Measurements from ENCODE around the gene CARMIL1.
"Not testable (repeated sequence)": the region's sequence is repeated elsewhere in the genome, so short reads cannot be mapped to it uniquely, and the experiment has no call there.

CARMIL1 gene

GRCh38 chr6:25579391-25579883, 300.3 kb downstream of the CARMIL1 start:
- DNase-seq (ENCODE audit: low read depth), result no peak

DNA sequence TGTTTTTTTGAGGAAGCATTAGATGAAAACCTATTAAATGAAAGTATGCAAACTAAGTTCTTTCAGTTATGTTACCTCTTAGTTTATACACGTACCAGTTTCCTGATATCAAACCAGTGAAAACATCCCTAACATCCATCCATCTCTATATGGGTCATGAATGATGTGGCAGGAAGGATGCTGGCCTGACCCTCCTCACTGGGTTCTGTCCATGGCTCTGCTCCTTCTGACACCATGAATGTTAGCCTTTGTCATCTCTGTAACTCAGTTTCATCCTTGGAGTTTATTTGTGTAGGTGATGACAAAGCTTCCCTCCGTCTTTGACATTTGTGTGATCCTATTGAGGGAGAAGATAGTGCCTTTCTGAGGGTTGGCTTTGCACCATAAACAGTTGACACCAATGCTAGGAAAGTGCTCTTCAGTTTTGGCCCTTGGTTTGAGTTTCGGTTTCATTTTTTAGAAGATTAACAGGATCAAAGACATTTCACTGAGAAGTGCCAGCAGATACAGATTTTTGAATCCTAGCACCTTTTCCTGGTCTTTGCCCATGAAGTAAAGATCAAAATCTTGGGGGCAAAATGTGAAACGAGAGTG, 300.8 kb downstream of the CARMIL1 start:
- DNase-seq (ENCODE audit: low read depth), result no peak

- no peak for DNase-seq (ENCODE audit: low read depth)
Measured at GRCh38 chr6:25582101-25582500, 302.9 kb downstream of the CARMIL1 start.

DNA sequence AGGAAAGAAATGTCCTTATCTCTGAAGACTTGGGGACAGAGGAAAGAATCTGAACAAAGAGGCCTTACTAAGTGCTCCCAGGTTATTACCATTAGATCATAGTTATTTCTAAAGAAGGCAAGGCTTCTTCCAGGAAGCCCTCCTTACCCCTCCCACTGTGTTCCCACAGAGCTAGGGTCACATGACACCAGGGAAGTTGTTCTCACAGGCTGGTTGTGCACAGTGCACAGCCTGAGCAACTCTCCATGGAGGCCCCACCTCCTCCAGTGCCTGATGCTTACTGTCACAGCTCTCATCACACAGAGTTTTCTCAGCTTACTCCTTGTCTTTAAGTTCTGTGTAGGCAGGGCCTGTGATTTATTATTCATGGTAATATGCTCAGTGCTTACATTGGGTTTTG, 303.9 kb downstream of the CARMIL1 start:
- DNase-seq (ENCODE audit: low read depth), result no peak

- no peak for DNase-seq (ENCODE audit: low read depth)
Measured at GRCh38 chr6:25583906-25584305, 304.7 kb downstream of the CARMIL1 start.

GRCh38 chr6:25585225-25585624, 306.1 kb downstream of the CARMIL1 start:
- DNase-seq (ENCODE audit: low read depth), result no peak

DNA sequence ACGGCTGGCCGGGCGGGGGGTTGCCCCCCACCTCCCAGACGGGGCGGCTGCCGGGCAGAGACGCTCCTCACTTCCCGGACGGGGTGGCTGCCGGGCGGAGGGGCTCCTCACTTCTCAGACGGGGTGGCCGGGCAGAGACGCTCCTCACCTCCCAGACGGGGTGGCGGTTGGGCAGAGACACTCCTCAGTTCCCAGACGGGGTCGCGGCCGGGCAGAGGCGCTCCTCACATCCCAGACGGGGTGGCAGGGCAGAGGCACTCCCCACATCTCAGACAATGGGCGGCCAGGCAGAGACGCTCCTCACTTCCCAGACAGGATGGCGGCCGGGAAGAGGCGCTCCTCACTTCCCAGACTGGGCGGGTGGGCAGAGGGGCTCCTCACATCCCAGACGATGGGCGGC, 306.9 kb downstream of the CARMIL1 start:
- not testable (repeated sequence) for DNase-seq (ENCODE audit: low read depth)

- DNase-seq (ENCODE audit: low read depth), result no peak
Measured at GRCh38 chr6:25586927-25587326, 307.8 kb downstream of the CARMIL1 start.

DNA sequence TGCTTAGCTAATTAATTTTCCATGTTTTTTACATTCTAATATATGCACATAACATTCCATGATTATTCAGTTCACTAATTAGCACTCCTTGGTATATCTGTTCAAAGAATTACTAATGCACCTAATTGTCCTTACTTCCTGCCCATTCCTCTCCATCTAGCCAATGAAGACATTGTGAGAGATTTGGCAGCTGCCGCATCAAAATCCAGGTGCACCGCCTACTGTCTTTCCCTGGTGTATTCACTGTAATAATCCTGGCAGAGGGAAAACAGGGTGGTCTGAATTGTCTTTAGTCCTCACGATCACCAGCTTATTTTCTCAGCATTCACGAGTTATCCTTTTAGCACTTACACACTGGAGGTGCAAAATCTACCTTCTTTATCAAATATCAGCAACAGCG, 311.8 kb downstream of the CARMIL1 start:
- DNase-seq (ENCODE audit: low read depth), result no peak

DNA sequence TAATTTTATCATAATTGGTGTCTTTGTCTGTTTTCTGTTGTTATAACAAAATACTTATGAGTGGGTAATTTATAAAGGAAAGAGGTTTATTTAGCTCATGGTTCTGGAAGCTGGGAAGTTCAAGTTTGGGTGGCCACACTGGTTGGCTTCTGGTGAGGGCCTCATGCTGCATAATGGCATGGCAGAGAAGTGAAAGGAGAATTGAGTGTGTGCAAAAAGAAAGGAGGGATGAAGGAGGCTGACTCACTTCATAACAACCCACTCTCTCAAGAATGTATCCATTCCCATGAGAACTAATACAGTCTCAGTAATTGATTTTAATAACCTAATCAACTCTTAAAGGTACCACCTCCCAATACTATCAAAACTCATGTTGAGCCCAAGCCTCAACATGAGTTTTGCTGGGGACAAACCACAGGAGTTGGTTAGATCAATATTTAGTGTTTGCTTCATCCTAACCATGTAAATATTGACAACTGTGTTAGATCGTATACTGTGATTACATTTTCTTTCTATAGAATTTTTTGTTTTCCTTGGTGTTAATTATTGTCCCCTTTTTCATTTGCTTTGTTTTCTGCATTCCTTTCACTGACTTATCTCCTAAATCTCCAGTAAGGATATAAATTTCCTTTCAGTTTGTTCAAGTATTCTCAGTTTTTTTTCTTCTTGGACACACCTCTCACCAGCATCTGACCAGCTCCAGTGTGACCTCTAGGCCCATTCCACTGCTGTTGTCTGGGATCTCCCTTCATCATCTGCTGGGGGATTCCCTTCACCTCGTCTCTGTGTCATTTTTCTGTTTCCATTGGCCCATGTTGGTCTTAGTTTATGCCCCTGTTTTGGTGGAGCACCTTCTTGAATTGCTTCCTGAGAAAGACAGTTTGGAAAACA, 318.0 kb downstream of the CARMIL1 start:
- DNase-seq (ENCODE audit: low read depth), result no peak

- DNase-seq (ENCODE audit: low read depth), result no peak
Measured at GRCh38 chr6:25599516-25600085, 320.4 kb downstream of the CARMIL1 start.

DNA sequence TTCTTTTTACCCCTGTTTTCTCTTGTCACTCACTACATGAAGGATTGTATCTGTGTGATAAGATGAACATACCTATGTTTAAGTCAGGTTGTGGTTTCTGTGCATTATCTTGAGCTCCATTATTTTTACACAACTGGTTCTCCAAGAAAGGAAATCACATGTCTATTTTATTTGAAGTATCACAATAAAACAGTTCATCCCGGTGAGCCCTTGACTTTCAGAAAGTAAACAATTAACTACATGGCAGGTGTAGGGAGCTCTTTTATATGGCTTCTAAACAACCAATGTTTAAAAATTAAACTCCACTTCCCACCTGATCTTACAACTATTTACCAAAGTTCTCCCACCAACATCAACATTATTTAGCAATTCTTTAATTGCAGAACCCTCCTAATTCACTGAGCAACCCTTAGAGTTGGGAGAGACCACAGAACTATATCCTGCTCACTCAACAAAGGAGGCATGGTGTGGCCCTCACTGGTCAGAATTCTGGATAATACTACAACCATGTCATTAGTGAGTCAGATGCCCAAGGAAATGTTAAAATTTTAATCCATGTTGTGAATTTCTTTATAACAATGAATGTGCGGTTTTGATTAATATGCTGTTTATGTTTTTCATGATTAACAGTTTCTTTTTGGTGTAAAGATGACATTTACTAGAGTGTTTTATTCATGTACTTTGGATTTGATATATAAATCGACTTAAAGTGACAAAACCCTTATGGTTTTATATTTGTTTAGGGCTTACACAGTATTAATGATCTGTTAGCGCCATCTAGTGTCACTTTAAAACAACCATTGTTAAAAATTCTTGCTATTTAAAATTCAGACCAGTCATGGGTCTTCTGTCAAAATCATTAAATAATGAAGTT, 322.9 kb downstream of the CARMIL1 start:
- no peak for DNase-seq (ENCODE audit: low read depth)

DNA sequence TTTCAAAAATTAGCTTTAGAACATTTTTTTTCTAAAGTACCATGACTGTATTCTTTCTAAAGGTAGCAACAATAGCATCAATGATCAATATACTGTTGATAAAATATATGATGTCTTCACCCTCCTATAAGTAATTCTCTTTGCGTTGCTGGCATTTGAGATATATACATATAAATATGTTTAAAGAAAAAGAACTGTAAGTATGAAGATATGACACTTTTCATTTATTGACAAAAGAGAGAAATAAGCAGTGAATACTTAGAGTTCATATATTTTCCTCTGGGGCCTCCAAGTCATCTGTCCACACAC, 323.5 kb downstream of the CARMIL1 start:
- DNase-seq (ENCODE audit: low read depth), result no peak

DNA sequence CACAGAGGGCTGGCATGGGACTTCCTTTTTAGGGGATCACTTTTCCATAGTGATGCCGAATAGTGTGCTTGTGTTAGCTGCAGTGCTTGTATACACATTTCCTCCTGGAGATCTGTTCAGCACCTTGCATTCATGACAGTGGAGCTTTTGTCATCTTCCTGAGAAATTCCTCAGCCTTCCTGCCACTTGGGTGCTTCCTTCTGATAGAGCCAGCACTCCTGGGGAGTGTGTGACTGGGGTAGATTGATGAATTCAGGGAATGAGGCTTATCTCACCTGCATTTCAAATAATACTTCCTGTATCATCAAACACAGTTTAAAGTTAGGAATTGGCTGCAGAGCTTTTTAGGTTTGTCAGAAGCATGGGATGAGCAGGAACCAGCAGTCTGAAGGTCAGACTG, 324.1 kb downstream of the CARMIL1 start:
- DNase-seq (ENCODE audit: low read depth), result no peak

DNA sequence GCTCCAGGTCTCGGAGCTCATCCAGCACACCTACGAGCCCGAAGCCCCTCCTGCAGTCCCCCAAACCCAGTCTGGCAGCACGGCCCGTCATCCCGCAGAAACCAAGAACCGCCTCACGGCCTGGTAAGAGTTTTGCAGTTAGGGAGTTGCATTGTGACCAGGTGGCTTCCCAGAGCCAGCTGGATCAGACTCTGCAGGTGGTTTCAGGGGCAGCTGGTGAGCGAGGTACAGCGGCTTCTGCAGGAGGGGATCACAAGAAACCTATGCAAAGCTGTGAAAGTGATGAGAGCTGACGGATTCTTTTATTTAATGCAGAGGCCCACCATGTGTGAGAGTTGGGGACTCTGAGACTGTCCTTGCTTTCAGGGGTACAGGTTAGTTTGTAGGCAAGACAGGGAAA, 327.0 kb downstream of the CARMIL1 start:
- no peak for DNase-seq (ENCODE audit: low read depth)

- DNase-seq (ENCODE audit: low read depth), result no peak
Measured at GRCh38 chr6:25608558-25609174, 329.5 kb downstream of the CARMIL1 start.

DNA sequence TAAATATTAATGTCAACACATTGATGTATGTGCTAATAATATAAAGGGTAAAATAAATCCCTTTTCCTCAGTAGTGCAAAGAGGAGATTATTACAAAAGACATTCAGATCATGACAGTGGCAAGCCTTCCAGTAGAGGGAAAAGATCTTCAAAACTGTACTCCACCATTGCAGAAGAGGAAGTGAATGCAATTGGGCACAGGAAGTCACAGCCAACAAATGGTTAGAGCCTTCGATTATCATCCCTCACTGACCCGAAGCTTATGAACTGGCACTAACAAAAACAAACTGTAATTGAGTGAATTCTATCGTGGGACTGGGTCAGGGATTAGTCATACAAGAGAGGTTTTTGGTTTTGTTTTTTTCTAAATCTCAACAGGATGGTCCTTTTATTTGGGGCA, 333.5 kb downstream of the CARMIL1 start:
- DNase-seq (ENCODE audit: low read depth), result no peak

GRCh38 chr6:25613415-25613814, 334.2 kb downstream of the CARMIL1 start:
- DNase-seq (ENCODE audit: low read depth), result no peak

GRCh38 chr6:25614052-25614451, 334.9 kb downstream of the CARMIL1 start:
- no peak for DNase-seq (ENCODE audit: low read depth)

DNA sequence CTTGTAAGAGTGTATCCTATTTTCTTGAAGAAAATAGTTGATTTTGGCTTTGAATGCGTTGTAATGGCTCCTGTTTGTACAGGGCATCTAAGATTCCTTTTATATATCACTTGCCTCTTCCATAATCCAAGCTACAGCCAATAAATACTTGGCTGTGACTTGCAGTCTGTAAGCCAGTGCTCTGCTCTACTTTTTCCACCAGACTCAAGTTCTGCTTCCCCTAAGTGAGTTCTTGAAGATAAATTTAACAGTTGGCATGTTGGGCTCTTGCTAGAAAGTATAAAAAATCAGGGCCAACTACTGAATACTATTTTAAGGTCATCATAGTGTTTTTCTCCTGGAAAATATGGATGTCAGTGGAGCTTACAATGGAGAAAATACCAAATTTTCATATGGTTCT, 336.3 kb downstream of the CARMIL1 start:
- DNase-seq (ENCODE audit: low read depth), result no peak

GRCh38 chr6:25617997-25618396, 338.8 kb downstream of the CARMIL1 start:
- DNase-seq (ENCODE audit: low read depth), result no peak

- DNase-seq (ENCODE audit: low read depth), result no peak
Measured at GRCh38 chr6:25619217-25619616, 340.0 kb downstream of the CARMIL1 start.

Measured in stimulated activated CD8-positive, alpha-beta memory T cell treated with anti-CD3 and anti-CD28 coated beads, Interleukin-7, amount 100 ng/mL, for 24 hours (primary cell).